Fibroblast of skin of right quadriceps (primary cell): ENCODE data around the gene KRT12.
"Not testable (repeated sequence)": the region's sequence is repeated elsewhere in the genome, so short reads cannot be mapped to it uniquely, and the experiment has no call there.

ENCODE experiments used
- DNase-seq: peaks from one replicate; pipeline ENCODE4 v3.0.0-alpha.2; 2013

KRT12 gene

DNA sequence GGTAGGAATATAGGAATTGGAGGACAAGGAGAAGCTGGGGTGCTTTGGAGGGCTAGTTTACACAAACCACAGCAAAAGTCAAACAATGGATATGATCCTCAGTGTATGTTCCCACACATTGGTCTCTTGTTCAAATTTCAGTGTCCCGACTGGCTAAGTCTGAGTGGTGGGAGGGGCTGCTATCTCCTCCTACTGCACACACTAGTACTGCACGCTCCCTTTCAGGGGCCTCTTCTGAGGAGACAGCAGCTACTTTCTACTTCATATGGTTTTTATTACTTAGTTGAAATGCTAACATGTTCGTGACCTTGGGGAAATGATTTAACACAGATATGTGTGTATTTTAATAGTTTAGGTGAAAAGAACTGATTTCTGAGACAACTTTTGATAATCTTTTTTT is 25.8 kb downstream of the KRT12 start:
- peak; percentile 51 for DNase-seq

DNA sequence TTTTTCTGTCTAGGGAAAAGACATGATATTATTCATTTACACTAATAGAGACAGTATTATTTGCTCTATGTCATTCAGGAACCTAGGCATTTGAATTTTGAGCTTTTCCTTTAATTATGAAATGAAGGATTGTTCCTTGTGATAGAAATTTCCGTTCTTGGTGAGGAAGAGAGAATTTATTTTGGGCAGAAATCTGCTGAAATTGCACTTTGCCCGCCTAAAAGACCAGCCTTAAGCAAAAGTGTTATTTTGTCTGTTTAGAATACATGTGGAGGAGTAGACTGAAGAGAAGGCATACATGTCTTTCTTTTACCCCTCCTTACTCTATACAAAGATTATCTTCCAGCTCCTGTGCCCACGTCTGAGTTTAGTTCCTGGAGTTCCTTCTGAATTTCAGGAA is 27.8 kb downstream of the KRT12 start:
- no peak for DNase-seq

DNA sequence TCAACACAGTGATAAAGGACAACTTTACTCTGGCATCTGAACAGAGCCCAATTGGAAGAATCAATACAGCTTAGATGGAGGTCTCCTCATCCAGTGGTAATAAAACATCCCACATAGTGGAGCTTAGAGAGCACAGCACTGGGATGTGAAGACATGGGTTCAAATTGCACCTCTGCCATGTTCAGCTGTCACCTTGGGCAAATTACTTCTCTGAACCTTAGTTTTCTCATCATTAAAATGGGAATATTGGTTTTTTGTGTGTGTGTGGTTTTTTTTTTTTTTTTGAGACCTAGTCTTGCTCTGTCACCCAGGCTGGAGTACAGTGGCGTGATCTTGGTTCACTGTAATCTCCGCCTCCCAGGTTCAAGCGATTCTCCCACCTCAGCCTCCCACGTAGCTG is 31.0 kb downstream of the KRT12 start:
- no peak for DNase-seq

DNA sequence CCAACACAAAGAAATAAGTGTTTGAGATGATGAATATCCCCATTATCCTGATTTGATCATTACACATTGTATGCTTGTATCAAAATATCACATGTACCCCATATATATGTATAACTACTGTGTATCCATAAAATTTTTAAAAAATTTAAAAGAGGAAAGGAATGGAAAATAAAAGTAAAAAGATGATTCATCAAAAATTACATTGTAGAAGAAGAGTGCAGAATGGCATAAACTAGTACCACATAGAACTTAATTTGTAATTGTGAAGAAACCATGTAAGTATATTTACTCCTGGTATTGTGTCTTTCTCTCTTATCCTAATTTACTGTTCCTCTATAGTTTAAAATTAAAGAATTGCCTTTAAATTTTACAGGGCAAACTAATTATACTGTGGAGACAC is 33.1 kb downstream of the KRT12 start:
- no peak for DNase-seq

DNA sequence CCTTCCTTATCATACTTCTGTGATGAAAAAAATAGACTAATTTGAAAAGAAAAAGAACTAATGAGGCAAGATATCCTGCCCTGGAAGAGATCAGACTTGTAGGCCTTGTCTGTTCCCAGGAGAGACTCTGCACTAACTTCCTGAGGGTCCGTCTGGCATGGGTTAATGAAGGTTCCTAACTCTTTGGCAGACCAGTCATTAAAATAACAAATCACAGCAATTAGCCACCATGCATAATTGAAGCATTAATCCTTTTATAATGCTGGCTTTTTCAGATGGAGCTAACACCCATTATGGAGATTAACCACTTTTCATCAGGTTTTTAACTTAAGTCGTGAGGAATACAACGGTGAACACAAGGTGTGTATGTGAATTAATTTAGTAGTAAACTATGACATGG is 34.2 kb downstream of the KRT12 start:
- no peak for DNase-seq

DNA sequence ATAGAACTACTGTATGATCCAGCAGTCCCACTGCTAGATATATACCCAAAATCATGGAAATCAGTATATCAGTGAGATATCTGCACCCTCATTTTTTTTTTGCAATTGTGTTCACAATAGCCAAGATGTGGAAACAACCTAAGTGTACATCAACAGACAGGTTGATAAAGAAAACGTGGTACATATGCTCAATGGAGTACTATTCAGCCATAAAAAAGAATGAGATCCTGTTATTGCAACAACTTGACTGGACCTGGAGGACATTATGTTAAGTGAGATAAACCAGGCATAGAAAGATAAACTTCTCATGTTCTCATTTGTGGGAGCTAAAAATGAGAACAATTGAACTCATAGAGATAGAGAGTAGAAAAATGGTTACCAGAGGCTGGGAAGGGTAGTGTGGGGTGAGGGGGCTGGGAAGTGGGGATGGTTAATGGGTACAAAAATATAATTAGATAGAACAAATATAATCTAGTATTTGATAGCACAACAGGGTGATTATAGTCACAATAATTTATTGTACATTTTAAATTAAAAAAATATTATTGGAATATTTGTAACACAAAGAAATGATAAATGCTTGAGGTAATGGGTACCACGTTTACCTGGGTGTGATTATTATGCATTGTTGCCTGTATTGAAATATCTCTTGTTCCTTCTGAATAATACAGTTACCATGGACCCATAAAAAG is 36.8 kb downstream of the KRT12 start:
- DNase-seq, result no peak

DNA sequence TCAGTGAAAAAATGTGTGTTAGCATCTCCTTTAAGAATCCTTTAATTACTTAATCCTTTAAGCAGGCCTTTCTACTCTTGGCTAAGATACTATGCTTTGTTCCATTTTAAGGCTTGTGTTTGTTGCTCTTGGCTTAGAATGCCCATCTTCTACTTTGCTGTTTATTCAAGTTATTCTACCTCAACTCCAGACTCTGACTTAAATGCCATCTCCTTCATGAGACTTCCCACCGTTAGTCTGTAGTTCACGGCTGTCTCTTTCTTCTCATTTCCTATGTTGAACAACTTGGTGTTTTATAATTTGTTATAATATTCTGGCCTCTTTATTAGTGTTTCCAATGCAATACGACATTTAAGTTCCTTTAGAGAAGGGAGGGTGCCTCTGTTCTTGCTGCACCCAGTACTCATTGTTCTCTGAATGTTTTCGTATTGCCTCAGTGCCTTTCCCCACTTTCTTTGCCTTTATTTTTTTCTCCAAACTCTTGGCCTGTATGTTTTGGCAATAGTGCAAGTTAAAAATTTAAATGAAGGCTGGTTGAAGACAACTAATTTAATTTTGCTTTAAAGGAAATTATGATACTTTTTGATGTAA is 38.5 kb downstream of the KRT12 start:
- DNase-seq, result no peak

DNA sequence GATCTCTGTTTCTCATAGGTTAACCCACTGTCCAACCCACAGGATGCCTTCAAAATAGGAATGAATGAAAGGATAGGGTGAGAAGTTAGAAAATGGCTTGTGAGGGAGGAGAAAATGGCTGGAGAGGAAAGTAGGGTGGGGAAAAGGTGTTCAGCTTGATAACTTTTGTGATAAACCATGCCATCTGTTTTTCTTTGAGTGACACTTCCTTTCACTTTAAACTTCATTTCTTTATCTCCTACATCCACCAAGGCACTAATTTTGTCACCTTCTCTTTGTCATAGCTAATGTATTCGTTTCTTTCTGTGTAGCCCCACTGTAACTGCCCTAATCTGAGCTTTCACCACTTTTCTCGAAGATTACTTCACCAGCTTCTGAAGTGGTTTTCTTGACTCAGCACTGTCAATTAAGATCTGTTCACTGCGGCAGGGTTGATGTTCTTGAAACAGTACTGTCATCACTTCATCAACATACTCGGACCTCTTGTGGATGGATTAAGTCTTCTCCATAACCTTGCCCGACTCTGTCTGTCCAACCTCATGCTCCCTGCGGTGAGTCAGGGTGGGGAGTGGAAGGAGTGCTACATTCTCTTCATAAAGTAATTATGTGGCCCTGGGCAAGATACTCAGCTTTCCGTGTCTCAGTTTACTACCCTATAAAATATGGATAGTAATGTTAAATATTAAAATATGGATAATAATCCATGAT is 39.1 kb downstream of the KRT12 start:
- no peak for DNase-seq

DNA sequence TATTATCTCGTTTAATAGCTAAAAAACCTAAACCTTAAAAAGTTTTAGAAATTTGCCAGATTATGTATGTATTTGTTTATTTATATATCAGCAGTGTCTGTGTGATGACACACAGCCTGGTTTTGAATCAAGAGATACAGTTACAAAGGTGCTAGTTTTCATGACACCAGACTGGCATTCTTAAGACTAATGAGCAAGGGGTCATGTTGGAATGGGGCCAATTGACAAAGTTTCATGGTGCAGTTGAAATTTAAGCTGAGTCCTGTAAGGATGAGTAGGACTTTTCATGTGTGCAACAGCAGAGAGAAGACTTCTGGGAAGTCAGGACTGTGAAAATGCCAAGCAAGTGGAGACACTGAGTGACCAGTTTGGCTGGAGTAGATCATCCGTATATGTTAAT is 41.4 kb downstream of the KRT12 start:
- no peak for DNase-seq

DNA sequence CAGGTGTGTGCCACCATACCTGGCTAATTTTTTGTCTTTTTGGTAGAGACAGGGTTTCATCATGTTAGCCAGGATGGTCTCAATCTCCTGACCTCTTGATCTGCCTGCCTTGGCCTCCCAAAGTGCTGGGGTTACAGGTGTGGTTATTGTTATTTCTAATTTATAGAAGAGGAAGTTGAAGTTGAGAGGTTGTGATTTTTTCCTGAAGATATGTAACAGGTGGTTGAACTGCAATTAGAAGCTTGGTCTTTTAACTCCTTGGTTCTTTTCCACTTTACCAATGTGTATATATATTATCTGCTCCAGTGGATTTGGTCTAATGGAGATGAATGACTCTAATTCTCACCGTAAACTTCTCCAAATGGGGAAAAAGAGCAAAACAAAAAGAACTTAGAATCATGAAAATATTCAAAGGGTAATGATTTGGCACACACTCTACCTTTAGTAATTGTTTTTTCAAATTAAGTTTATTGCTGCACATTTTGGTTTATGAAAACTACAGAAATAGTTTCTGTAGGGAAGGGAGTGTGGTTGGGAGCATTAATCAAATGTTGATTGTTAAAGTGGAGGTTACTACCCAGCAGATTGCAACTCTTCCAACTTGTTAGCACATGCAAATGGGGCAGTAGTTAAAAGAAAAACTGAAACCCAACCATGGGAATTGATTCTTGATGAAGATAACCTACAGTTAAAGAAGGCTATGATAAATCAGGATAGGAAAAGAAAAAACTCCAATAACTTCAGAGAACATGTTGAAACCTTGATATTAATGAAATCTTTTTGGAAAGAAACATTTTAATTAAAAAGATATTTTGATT is 42.8 kb downstream of the KRT12 start:
- no peak for DNase-seq

DNA sequence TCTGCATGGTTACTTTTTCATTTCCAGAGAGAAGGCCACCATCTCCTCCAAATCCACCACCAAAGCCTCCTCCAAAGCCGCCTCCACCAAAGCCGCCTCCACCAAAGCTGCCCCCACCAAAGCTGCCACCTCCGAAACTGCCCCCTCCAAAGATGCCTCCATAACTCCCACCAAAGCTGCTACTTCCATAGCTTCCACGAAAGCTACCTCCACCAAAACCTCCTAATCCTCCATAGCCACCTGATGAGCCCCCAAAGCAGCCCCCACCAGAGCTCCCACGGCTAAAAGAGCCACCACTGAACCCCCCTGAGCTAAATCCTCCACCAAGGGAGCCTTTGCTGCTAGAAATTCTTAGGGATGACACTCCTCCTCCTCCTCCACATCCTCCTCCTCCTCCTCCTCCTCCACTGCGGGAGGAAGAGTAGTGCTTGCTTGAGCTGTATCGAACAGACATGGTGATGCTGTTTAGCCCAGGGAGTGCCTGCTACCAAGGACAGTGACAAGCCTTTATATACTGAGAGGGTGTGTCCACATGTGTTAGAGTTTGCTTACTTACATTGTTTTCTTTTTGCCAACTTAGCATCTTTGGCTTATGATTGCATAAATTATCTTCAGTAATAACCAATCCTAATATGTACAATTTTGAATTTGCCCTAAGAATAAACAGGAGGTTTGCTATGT is 44.8 kb downstream of the KRT12 start, which contains the start of gene KRT10:
Gene KRT10 (minus strand): TSS at position 483 of the 681 bp plus-strand sequence. CDS start 29 bp downstream, at position 454.
- DNase-seq, result no peak

DNA sequence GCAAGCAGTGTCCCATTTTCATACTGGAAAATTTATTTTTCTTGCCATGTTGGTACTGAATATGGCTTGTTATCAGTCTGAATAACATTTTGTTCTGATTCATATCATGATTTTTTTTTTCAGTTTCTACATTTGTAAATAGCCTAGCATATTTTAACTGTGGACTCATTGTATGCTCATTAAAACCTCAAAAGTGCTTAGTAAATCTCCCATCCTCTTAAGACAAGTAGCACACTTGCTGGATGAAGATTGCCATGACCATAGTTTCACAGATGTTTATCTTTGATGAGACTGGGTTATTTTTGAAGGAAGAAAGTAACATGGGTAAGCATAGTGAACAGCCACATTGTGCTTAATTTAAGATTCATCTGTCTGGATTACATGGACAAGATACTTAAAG is 45.5 kb downstream of the KRT12 start:
- no peak for DNase-seq

DNA sequence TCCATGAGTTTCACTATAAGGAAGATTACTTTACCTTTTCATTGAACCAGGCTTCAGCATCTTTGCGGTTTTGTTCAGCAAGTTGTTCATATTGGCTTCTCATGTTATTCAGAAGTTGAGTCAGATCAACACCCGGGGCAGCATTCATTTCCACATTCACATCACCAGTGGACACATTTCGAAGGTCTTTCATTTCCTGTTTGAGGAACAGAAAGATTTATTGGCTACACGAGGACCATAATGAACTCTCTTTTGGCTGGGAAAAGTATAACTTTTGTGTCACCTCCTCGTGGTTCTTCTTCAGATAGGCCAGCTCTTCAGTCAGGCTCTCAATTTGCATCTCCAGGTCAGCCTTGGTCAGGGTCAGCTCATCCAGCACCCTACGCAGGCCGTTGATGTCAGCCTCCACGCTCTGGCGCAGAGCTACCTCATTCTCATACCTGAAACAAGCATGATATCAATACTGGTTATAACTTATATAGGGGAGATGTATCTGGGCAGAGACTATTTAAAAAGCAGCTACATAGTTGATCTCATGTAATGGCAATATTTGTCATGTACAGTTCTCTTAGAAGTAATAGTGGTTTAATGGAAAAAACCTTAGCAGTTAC is 46.7 kb downstream of the KRT12 start:
- DNase-seq, result no peak

DNA sequence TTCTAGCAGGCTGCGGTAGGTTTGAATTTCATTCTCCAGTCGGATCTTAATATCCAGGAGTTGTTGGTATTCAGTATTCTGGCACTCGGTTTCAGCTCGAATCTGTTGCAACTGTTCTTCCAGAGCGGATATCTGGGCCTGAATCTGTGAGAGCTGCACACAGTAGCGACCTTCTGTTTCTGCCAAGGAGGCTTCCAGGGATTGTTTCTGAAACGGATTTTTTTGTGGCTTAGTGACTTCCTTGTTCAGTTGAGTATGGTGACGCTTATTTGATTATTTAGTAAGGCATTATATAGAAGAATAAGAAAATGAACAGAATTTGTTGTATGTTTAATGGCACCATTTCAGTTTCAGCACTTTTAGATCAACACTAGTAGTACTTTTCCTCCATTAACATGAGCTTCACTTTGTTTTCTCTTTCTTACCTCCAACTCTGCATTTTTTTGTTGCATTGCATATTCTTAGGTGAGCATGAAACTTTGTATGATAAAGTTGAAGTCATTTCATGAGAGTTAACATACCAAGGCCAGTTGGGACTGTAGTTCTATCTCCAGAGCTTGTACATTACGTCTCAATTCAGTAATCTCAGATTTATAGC is 47.4 kb downstream of the KRT12 start:
- no peak for DNase-seq

DNA sequence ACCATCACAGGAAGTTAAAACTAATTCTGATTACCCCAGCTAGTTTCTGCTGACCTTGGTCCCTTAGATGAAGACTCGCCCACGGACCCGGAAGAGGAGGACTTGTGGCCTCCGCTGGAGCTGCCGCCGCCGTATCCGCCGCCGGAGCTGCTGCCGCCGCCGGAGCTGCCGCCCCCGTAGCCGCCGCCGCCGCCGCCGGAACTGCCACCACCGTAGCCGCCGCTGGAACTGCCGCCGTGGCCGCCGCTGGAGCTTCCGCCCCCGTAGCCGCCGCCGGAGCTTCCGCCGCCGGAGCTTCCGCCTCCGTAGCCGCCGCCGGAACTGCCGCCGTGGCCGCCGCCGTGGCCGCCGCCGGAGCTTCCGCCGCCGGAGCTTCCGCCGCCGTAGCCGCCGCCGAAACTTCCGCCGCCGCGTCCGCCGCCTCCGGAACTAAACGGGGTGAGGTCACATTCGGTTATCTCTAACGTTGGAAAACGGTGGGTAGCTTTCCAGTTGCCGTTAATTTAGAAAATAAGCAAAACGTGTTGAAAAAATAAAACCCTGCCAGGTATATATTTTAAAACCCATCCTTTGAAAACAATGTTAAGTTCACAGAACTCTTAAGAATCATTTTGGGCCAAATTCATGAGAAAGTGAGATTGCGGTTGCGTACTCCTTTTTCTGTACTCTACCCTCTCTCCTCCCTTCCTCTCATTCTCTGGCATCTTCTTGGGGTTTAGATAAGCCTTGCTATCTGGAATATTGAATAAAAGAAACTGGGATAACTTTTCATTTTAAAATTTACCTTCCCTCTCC is 48.1 kb downstream of the KRT12 start:
- peak; percentile 85 for DNase-seq

DNA sequence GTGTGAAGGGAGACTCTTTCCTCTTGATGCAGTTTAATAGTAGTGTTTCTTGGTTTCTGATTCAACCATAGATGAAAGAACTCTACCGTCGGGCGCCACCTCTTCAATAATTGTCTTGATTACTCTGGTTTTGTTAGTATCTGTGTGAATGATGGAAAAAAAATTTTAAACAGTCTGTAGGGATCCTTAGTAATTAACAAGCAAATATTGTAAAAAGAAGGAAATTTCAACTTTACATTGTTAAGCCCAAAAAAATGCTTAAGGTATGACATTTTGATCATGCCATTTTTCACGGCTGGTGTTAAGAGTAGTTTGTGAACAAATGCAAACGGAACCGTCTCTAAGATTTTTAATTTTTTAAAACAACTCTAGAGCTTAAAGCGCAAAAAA is 48.7 kb downstream of the KRT12 start:
- no peak for DNase-seq

DNA sequence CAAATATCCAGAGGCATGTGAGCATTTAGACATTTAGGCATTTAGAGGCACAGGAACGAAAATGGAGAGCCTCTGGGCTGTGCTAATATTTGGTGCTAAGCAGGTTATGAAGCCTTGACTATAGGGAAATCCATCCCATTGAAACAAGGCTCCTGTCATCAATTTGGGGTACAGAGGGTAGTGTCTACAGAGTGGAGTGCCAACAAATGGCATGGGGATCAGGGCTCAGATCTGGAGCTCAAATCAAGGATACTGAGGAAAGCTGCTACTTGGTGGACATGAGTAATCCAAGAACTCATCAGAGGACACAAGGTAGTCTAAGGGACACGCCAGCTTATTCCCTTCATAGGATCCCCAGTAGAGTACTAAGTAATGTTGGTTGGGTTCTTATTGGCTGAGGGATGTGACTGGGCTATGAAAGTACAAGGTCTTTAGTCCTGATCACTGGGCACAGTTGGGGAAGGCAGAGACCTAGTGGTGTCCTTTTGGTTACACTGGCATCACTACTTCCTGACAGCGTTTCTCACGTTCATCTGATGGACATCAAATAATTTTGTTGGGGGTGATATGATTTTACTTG is 49.8 kb downstream of the KRT12 start:
- DNase-seq, result no peak

DNA sequence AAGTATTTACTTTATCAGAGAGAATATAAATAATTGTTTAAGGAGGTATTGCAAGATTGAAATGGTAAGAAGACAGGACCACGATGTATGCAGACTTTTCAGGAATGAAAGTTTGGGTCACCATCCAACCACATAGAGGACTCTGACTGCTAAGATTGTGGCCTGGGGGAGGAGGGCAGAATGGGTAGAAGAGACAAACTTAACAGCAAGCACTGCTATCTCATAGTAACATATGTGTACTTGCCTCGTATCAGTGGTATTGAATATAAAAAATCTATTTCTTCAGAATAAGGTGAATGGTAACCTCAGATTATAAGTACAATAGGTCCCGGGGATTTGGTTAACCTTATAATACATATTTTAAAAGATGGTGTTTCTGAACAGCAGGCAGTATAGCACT is 50.5 kb downstream of the KRT12 start:
- no peak for DNase-seq

DNA sequence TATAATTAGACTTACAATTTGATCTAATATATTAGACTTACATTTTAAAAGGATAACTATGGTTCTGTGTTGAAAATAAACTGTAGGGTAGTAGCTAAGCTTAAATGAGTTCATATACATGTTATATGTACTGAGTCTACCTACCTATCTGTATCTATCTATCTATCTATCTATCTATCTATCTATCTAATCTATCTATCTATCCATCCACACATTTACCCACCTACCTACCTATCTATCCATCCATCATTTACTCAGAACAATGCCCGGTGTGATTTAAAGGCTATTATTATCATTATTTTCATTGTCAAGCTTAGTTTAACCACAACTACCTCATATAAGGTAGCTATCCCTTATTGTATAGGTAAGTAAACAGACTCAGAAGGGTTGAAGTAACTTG is 51.6 kb downstream of the KRT12 start:
- no peak for DNase-seq

DNA sequence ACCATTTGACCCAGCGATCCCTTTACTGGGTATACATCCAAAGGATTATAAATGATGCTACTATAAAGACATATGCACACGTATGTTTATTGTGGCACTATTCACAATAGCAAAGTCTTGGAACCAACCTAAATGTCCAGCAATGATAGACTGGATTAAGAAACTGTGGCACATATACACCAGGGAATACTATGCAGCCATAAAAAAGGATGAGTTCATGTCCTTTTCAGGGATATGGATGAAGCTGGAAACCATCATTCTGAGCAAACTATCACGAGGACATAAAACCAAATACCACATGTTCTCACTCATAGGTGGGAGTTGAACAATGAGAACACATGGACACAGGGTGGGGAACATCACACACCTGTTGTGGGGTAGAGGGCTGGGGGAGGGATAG is 52.4 kb downstream of the KRT12 start:
- DNase-seq, result not testable (repeated sequence)

DNA sequence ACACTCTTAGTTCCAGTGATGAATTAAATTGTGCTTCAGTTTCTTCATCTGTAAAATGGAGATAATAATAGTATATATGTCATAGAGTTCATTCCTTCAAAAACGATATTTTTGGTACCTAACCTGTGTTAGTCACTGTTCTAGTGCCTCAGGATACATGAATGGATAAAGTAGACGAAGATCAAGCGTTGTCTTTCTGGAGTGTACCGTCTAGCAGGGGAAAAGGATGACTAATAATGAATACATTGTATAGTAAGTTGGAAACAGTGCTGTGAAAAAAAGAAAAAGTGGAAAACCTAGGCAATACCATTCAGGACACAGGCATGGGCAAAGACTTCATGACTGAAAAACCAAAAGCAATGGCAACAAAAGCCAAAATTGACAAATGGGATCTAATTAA is 53.2 kb downstream of the KRT12 start:
- no peak for DNase-seq
